Right hindlimb (tissue), 1 donor: ENCODE data around the gene CMTR1.
"Not testable (repeated sequence)": the region's sequence is repeated elsewhere in the genome, so short reads cannot be mapped to it uniquely, and the experiment has no call there.

Source experiments
- DNase-seq: peaks from one replicate; pipeline ENCODE4 v3.0.0-alpha.2; 2018

CMTR1 gene

DNA sequence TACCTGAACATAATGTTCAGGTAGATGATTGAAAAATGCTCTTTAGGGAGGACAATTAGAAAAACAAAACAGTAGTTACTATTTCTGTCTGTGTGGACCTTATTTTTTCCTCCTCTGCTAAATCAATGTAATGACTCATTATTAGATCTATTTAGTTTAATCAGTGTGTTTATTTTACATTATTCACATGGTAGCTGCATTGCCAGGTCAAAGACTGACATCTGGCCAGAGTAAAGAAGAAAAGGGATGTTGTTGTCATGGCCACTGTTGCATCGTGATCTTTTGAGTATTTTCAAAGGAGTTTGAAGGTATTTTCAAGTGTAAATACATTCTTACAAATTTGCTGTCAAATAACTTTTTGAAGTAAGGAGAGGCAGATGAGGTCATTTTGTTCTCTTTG lies 5.9 kb downstream of the CMTR1 start:
- DNase-seq = no peak

DNA sequence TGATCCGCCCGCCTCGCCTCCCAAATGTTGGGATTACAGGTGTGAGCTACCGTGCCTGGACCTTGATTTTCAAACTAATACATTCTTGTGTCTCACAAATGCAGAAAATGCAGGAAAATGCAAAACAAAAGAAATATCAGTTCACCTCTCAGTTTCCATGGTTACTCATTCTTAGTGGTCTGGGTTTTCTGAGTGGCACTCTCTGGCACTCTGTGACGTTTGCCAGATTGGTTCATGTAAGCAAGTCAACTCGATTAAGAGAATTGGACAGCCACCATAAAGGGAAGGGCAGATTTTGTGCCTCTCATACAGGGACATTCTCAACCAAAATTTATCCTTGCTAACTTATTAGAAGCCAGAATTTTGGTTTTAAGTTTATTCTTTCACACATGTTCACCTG lies 8.6 kb downstream of the CMTR1 start:
- DNase-seq = no peak

DNA sequence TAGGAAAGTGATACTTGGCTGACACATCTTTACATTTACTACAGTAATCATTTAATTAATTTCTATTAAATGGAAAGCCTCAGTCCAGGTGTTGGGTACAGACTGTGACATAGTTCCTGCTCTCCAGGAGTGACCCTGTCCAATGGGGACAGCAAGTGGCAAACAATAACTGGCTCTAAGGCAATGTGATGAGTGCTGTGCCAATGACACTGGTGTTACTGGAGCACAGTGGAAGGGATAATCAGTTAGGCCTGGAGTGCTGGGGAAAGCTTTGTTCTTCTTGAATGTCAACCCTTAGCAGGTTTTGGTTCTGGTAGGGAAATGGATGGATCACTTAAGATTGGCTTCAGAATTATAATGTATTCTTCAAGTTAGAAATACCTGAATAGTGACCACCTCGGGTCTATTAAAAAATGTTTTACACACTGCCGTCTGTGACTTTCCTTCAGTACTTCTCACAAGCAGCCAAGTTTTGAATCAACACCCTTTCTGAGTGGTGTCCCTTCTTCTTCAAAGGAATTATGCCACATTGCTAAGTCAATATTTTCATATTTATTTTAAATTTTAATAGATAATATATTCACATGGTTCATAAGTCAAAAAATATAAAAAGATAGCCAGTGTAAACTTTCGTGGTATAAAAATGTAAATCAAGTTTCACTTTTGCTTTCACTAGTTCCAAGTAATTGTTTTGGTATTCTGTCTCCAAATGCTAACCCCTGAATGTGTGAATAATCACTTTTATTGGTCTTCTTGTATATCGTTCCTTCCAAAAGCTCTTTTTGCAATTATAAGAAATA lies 9.6 kb downstream of the CMTR1 start:
- no peak for DNase-seq

DNA sequence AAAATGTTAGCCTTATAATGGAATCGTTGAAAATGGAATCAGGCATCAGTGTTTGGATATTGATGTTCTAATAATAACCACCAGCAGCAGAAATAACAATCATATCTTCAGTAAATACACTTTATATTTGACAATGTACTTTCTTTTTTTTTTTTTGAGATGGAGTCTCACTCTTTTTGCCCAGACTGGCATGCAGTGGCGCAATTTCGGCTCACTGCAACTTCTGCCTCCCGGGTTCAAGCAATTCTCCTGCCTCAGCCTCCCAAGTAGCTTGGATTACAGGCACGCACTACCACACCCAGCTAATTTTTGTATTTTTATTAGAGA lies 10.2 kb downstream of the CMTR1 start:
- not testable (repeated sequence) for DNase-seq

DNA sequence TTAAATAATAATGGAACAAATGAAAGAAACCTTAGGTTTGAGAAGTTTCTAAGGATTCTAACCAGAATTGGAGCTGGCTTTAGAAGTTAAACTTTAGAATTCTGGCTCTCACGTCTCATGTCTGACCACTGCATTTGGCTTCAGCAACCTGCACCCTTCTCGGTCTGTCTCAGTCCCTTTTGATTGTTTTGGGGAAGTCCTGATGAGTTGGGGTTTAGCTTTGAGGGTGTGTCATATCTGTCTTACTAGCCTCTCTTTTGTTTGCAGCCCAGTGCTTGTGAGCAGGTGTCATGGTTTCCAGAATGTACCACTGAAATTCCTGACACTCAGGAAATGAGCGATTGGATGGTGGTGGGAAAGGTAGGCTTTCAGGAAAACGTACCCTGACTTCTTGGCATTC lies 17.0 kb downstream of the CMTR1 start:
- no peak for DNase-seq

DNA sequence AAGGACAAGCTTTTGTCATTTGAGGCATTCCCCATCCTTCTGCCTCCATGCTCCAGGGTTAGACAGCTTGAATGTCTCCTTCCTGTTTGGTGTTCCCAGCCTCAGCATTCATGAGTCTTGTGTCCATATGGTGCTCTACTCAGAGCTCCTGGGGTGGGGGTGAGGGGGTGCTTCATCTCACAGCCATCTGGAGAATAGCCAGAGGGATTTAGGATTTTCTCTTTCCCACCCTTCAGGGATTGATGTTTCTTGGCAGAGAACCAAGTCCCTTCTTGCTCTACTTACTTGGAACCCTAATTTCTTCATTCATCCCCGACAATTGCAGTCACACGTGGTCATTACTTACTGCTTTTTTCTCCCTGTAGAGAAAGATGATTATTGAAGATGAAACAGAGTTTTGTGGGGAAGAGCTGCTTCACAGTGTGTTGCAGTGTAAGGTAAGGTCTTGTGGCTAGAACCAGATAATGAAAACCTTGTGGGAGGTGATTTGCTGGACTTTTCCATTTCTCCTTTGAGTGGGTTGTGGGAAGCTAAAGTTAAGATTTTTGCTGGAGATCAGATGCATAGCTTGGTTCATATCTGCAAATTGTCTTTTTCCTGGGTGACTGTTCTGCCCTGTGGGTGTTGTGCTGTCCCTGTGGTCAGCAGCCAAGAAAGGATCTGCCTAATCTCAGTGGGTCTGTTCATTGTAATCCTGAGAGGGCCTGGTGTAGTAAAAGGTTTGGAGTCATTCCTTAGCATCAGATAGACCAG lies 18.6 kb downstream of the CMTR1 start:
- DNase-seq = no peak

DNA sequence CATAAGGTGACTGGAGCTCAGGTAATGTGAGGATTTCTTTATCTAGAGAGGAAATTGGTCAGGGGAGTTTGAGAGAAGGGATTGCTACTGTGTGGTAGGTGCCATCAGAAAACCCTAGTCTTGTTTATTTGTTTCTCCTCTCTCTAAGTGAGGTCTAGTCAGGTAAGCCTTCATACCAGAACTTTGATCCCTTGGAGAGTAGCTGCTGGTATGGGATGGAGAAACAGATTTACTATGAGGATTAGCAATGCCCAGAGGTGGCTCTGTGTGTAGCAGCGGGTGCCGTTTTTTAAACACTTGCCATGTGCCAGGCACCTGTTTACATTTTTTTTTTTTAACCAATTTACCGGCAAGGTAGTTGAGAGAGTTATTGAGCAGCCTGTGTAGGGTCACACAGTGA lies 19.5 kb downstream of the CMTR1 start:
- DNase-seq = no peak

DNA sequence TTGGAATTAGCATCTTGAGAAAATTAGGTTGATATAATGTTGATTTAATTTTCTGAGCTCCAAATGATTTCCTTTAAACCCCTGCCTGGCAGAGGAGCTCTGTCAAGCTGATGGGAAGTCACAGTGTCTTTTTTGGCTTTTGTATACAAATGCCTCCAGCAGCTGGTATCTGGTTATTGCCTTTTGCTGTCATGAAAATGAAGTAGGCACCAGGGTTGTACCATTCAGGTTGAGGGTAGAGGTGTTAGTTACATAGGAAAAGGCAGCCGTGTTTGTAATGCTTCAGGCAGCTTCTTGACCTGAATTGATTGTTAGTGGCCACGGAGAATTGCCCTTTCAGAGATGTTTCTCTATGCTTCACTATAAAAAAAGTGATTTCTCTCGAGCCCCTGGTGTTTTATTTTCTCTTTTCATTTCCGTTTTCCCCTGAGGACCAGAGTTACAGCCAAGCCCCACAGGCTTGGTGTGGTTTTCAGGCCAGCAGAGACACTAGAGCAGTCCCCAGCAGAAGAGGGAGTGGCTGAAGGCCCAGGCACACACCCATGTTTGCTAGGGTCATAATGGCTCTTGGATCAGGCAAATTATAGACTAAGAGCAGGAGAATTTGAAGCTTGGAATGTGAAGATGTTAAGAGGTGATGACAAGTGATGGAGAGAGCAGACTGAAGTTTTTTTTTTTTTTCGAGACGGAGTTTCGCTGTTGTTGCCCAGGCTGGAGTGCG lies 21.6 kb downstream of the CMTR1 start:
- no peak for DNase-seq

DNA sequence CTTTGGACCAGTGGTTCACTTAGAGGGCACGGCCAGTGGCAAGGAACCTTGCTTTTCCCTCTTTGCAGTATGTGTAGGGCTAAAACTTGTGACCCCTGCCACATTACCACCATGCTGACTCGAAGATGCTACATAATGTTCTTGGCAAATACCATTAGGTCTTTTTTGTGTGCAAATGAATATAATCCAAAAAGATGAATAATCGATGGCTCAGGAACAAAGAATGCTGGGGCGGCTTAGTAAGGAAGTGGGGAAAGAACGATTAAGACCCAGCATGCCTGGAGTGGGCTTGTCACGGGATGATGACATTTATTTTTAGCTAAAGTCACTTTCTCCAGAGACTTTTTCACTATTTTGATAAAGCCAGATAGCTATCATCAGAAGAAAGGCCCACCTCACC lies 23.1 kb downstream of the CMTR1 start:
- no peak for DNase-seq

DNA sequence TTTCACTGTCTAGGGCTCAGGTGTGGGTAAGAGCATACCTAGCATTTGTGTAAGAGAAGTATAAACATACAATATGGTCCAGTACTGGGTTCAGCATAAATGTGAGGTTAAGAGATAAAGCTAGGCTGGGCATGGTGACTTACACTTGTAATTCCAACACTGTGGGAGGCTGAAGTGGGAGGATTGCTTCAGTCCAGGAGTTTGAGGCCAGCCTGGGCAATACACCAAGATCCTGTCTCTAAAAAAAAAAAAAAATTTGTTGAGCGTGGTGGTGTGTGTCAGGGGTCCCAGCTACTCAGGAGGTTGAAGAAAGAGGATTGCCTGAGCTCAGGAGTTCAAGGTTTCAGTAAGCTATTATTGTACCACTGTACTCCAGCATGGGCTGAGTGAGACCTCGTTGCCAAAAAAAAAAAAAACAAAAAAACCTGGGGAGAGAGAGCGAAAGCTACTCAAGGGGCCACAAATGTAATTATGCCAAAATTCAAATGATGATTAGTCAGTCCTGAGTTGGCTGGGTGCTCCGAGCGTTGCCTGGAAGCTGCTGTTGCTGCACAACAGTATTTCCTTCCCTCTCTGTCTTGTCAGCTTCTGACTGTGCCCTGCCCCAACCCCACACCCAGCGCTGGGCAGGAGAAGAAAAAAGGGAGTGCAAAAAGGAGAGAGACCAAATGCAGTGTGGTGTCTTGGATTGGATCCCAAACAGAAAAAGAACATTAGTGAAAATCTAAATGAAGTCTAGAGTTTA lies 24.0 kb downstream of the CMTR1 start:
- no peak for DNase-seq

DNA sequence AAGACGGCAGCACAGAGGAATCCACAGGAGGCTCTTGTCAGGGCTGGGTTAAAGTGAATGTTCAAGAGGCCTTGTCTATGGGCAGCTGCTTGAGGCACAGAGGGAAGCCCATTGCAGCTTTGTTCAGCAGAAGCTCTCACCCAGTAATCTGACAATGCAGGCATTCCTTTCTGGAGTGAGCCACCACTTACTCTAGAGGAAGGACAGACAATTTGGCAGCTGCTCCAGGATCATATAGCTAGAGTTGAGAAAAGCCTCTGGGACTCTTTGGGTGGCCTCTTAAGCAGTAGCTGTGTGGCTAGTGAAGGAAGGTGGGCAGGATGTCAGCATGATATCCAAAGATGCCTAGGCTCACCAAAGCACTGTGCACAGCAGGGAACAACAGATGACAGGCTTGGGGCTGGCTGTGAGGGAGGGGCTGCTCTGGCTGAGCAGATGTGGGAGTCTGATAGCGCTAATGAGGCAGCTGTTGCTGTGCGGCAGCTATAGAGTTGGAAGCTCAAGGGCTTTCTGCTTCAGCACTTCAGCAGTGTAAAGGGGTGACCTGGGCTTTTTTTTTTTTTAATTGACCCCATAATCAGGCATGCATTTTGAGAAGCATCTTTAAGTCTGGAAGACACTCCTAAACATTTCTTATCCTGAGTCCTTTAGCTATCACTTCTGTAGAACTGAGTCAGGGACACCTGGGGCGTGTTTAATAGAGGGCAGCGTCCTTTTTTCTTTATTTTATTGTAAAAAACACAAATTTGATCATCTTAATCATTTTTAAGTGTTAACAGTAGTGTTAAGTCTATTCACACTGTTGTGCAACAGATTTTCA lies 27.2 kb downstream of the CMTR1 start:
- DNase-seq = peak; percentile 41

DNA sequence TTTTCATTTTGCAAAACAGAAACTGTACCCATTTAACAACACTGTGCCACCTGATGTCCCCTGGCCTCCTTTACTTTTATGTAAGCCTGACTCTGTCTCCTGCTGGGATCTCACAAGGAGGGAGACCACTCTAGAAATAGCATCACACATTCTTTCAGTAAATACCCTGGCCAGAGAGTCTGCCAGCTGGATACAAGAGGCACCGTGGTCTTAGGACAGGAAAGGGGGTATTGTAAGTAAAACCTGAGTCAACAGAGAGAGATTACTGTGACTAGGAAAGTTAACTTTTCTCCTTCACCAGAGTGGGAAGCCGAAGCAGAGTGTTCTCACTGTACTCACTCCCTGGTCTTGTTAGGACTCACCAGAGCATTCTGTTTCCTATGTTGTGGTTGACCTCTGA lies 27.8 kb downstream of the CMTR1 start:
- DNase-seq = no peak

DNA sequence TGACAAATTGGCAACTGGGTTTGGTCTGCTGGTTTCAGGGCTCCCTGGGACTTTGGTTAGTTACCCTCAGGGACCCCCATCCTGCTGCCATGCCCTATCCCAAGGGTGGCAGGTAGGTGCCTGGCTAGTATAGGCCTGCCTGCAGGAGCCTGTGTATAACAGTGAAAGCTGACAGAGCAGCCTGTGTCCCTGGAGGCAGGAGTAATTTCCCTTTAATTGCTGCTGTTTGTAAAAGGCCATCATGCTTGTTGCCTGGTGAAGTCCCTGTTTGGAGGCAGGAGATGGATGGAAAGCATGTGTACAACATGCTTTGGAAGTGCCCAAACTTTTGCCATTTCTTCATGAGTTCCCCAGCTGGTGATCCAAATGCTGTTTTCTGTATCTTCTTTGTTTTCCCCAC lies 30.1 kb downstream of the CMTR1 start:
- DNase-seq = no peak

DNA sequence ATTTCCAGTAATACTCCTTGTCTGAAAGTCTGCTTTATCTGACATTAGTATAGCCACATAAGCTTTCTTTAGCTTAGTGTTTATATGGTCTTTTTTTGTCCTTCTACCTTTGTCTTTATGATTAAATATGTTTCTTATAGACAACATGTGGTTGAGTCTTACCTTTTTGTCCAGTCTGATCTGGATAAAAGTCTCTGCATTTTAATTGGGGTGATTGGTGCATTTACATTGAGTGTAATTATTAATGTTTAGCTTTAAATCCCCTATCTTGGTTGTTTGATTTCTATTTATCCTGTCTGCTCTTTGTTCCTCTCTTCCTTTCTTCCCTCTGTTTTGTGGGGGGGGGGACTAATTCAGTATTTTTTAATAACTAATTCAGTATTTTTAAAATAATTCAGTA lies 34.7 kb downstream of the CMTR1 start:
- no peak for DNase-seq

DNA sequence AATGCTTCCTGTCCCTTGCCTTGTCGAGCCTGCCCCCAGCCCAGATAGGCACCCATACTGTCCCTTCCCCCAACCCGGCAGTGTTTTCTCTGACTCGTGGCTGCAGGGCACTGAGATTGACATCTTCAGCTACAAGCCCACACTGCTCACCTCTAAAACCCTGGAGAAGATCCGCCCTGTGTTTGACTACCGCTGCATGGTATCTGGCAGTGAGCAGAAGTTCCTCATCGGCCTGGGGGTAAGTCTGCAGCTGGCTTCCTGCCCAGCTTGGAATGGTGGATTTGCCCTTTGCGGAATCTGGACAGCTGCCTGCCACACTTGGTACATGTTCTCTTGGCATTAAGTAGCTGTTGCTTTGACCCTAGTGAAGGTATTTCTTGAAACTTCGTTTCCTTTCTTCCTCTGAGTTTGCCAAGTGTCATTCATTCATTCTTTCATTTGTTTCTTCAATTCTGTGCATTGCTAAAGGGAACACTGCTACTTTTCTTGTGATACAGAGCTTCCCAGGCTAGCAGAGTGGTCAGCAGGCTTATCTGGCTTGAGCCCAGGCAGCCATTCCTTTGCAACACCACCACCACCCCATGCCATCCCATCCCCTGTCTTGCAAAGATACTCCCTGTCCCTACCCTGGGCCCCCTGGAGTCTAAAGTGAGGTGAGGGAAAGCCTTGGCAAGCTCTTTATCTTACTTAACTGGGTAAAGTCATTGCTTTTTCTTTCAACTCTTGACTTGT lies 40.5 kb downstream of the CMTR1 start:
- DNase-seq = peak; percentile 60

DNA sequence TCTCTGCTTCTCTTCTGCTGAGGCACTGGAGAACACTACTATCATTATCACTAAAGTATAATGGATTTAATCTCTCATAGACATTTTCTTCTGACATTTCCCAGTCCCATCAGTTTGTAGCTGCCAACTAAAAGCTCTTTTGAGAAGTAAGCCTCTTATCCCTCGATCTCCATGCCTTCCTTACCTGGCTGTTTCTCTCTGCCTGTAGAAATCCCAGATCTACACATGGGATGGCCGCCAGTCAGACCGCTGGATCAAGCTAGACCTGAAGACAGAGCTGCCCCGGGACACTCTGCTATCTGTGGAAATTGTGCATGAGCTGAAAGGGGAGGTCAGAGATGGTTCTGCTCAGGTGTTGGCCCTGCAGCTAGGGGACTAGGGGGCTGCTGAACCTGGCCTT lies 41.3 kb downstream of the CMTR1 start:
- no peak for DNase-seq

DNA sequence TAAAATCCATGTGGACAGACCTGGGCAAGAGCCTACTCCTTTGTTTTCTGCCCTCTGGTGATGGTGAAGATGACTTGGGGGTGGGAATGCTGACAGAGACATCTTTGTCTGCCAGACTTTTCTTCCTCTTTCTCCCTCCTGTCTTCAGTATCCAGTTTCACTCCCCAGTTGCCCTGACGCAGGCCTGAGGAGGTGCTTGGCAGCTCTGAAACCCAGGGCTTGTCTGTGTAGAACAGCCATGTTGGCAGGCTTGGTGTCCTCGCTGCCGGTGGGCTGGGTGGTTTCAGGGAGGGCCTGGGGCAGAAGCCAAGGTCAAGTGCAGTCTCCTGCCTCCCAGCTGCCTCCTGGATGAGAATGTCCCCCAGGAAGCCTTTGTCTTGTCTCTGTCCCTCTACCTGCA lies 44.2 kb downstream of the CMTR1 start:
- no peak for DNase-seq

DNA sequence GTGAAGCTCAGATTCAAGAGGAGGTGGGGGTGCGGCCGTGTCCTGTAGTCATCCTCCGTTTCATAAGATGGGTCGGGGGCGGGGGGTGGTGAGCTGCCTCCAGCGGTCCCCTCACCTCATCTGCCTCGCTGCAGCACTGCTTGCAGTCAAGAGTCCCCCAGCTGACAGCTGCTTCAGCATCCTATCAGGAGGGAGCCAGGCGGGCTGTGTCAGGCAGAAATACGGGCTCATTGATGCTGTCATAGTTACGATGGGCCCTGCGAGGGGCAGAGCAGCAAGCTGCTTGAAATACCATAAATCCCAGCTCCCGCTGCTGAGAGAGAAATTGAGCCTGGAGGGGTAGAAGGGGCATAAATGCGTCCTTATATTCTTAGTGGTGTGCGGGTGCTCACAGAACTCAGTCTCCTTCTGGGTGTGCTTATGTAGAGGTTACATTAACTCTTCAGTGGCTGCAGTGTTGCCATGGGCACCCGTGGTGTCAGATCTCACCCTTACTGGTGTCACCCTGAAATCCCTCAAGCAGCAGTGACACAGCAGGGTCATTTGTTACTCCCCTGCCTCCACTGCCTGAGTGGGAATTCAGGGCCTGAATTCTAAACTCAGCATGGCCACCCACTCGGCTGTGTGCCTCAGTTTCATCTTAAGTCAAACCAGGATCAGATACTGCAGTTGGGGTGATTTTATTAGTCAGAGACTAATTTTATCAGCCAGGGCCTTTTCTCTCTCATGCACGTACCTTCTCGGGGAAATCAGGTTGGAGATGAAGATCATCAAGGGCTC lies 44.8 kb downstream of the CMTR1 start:
- no peak for DNase-seq

DNA sequence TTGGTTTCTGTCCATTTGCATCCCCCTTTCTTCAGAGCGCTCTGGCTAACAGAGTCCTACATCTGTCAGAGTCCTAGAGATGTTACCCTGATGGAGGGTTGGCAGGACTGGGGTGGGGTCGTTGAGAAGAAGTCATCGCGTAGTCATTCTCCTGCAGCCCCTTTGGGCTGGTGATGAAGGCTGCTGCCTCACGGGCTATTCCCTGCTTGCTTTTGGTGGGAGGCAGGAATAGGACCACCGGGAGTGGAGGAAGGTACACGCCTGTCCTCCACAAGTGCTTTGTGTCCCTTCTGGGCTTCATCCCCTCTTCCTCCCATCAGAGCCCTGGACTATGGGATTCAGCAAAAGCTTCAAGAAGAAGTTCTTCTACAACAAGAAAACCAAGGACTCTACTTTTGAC lies 45.8 kb downstream of the CMTR1 start:
- DNase-seq = no peak

DNA sequence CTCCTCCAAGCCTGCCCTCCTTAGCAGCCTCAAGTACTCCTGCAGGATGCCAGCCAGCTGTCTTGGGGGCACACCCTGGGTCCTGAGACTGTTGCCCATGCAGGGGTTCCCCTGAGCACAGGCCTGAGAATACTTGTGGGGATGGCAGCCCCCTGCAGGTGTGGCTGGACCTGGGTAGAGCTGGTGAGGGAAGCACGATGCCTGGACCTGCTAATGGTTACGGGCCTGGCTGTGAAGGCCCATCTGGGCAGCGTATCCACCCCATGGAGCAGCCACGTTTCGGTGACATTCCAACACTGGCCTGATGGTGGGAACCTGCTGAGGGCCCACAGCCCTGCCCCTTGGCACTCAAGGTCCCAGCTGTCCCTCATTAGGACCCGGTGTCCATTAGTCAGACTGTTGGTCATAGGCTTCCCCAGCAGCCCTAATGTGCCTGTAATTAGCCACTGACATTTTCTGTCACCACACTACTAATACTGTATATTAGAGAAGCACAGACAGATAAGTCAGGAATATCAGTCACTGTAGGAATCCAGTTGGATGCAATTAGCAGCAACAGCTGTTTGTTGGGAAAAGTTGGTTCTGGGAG lies 46.3 kb downstream of the CMTR1 start:
- no peak for DNase-seq
